Measurements from ENCODE around the gene TDRD3. TPM values are rescaled to one million over a fixed set of nuclear protein-coding genes. Genes with fewer than 3 reads are reported as not detected.

The TDRD3 gene
- total RNA-seq, 1 experiment from 2014 or later: 5.8 TPM

DNA sequence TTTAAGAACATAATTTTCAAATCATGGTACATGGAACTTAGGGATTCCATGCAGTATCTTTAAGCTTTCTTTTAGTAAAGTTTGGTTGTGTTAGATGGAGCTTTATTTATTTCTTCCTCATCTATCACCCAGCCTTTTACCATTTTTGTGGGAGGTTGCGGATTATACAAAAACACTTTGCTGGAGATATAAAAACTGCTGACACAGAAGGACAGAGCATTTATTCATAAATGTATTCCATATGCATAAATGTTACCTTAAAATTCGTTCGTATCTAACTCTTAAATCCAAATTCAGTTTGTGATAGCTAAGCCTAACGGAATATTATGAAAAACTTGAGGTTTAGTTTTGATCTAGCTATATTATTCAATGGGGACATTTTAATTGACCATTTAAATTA is 143.3 kb downstream of the TDRD3 start:
- ATAC-seq: no peak
- TF ChIP-seq EZH2 (IDR thresholded peaks at IDR 0.05; ENCODE audit: low read length, unreplicated experiment): no peak
- TF ChIP-seq, protein P1, sequence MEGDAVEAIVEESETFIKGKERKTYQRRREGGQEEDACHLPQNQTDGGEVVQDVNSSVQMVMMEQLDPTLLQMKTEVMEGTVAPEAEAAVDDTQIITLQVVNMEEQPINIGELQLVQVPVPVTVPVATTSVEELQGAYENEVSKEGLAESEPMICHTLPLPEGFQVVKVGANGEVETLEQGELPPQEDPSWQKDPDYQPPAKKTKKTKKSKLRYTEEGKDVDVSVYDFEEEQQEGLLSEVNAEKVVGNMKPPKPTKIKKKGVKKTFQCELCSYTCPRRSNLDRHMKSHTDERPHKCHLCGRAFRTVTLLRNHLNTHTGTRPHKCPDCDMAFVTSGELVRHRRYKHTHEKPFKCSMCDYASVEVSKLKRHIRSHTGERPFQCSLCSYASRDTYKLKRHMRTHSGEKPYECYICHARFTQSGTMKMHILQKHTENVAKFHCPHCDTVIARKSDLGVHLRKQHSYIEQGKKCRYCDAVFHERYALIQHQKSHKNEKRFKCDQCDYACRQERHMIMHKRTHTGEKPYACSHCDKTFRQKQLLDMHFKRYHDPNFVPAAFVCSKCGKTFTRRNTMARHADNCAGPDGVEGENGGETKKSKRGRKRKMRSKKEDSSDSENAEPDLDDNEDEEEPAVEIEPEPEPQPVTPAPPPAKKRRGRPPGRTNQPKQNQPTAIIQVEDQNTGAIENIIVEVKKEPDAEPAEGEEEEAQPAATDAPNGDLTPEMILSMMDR (conservative IDR thresholded peaks at IDR 0.05; ENCODE audit: low read depth, low read length): no peak
- TF ChIP-seq EZH2phosphoT487 (IDR thresholded peaks at IDR 0.05; ENCODE audit: borderline replicate concordance, low read length): no peak
- POLR2A ChIA-PET (ENCODE audit: unreplicated experiment): no interaction called here
- no peak for DNase-seq
- no peak overlapping the region for H3K27ac ChIP-seq (ENCODE audit: low read length)
- H4K20me1 ChIP-seq (ENCODE audit: low read length): no peaks in the 10 kb centered on the region
- no peaks in the 10 kb centered on the region for H3K27me3 ChIP-seq (ENCODE audit: low read length)
- no peaks in the 10 kb centered on the region for H3K9me2 ChIP-seq (replicated peaks; ENCODE audit: low read length)
- 0 out of 2 replicates have a peak, but pooled peaks cover 7% of the 10 kb centered on the region for H3K4me1 ChIP-seq (ENCODE audit: insufficient read depth, low read length)
- H2AFZ ChIP-seq (ENCODE audit: low read length): no peak overlapping the region
- no TSS peak for BruUV-seq (replicated peaks)
- H3K9me3 ChIP-seq (ENCODE audit: low read length): no peaks in the 10 kb centered on the region
- H3K79me2 ChIP-seq (ENCODE audit: low read length): no peaks in the 10 kb centered on the region
- H3K9ac ChIP-seq (ENCODE audit: low read length): no peak overlapping the region
- CTCF ChIA-PET: no interaction called here
- no peak overlapping the region for H3K4me2 ChIP-seq (ENCODE audit: low read length)
- H3K4me3 ChIP-seq (ENCODE audit: low read length): no peak overlapping the region
- no peaks in the 10 kb centered on the region for H3F3A ChIP-seq (ENCODE audit: low read length, unreplicated experiment)
- H3K36me3 ChIP-seq (ENCODE audit: low read depth, low read length): no peaks in the 10 kb centered on the region
- intact Hi-C loops (cut with micrococcal nuclease): no loop called here

DNA sequence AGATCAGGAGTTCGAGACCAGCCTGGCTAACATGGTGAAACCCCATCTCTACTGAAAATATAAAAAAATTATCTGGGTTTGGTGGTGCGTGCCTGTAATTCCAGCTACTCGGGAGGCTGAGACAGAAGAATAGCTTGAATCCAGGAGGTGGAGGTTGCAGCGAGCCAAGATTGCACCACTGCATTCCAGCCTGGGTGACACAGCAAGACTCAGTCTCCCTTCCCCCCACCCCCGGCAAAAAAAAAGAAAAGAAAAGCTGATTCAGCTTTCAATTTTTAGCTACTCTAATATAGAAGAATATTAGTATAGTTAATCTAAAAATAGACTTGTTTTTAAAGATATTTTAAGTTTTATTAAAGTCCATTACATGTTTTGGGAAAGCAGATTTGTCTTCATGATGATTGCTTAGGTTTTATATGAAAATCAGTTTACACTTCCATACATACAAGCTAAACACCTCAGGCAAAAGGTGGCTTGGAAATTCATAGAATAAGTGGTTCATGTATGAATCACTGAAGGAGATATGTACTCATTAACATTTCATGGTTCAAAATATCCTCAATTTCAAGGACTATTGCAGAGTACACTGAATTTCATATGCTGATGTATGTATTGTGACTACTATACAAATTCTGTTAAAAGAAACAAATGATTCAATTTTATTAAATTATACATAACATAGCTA is 165.2 kb downstream of the TDRD3 start:
- DNase-seq: peak; percentile 5
- no TSS peak for BruUV-seq (replicated peaks)
- POLR2A ChIA-PET (ENCODE audit: unreplicated experiment): no interaction called here

DNA sequence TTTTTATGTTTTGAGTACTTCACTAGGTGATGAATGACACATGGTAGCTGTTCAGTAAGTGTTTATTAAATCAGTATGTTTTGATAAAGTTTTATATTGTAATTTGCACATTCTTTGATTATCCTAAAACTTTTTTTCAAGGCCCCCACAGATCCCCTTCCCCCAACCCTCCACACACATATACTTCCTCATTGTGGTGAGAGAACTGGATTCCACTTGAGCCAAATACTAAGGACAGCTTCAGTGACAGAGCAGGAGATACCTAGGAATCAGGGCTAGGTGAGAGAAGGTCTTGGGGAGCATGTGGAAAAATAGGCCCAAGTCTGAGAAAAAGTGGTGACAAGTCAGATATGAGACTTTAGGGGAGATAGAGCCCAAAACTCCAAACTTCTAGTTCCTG is 174.6 kb downstream of the TDRD3 start:
- TF ChIP-seq EZH2 (IDR thresholded peaks at IDR 0.05; ENCODE audit: low read length, unreplicated experiment) (no peak), EZH2phosphoT487 (IDR thresholded peaks at IDR 0.05; ENCODE audit: borderline replicate concordance, low read length) (no peak)
- TF ChIP-seq, protein P1 (conservative IDR thresholded peaks at IDR 0.05; ENCODE audit: low read depth, low read length): no peak
- no TSS peak for BruUV-seq (replicated peaks)
- Histone ChIP-seq H3K4me1 (ENCODE audit: insufficient read depth, low read length) (peaks cover 13% of the 10 kb centered on the region), H3K9me2 (replicated peaks; ENCODE audit: low read length) (no peaks in the 10 kb centered on the region), H4K20me1 (ENCODE audit: low read length) (no peaks in the 10 kb centered on the region), H3K27ac (ENCODE audit: low read length) (no peak overlapping the region), H3K9ac (ENCODE audit: low read length) (no peak overlapping the region), H3K4me3 (ENCODE audit: low read length) (no peak overlapping the region), H3K36me3 (ENCODE audit: low read depth, low read length) (no peaks in the 10 kb centered on the region), H3K27me3 (ENCODE audit: low read length) (no peaks in the 10 kb centered on the region), H3F3A (ENCODE audit: low read length, unreplicated experiment) (no peaks in the 10 kb centered on the region), H3K79me2 (ENCODE audit: low read length) (no peaks in the 10 kb centered on the region), H3K9me3 (ENCODE audit: low read length) (no peaks in the 10 kb centered on the region), H2AFZ (ENCODE audit: low read length) (no peak overlapping the region), H3K4me2 (ENCODE audit: low read length) (no peak overlapping the region)
- POLR2A ChIA-PET (ENCODE audit: unreplicated experiment): no interaction called here
- ATAC-seq (no peak), DNase-seq (no peak)
- intact Hi-C loops (cut with micrococcal nuclease): no loop called here
- CTCF ChIA-PET: no interaction called here

More for the DNA sequence above, 165.2 kb downstream of the TDRD3 start:
- Histone ChIP-seq H3K9ac (ENCODE audit: low read length) (no peak overlapping the region), H3K9me2 (replicated peaks; ENCODE audit: low read length) (no peaks in the 10 kb centered on the region), H3K27ac (ENCODE audit: low read length) (no peak overlapping the region), H3K9me3 (ENCODE audit: low read length) (no peaks in the 10 kb centered on the region), H3K4me3 (ENCODE audit: low read length) (no peak overlapping the region), H3F3A (ENCODE audit: low read length, unreplicated experiment) (no peaks in the 10 kb centered on the region), H4K20me1 (ENCODE audit: low read length) (no peaks in the 10 kb centered on the region), H3K27me3 (ENCODE audit: low read length) (no peaks in the 10 kb centered on the region), H3K4me1 (ENCODE audit: insufficient read depth, low read length) (no peaks in the 10 kb centered on the region), H3K4me2 (ENCODE audit: low read length) (no peak overlapping the region), H3K79me2 (ENCODE audit: low read length) (no peaks in the 10 kb centered on the region), H3K36me3 (ENCODE audit: low read depth, low read length) (no peaks in the 10 kb centered on the region), H2AFZ (ENCODE audit: low read length) (no peak overlapping the region)
- ATAC-seq: no peak
- intact Hi-C loops (cut with micrococcal nuclease): no loop called here
- CTCF ChIA-PET: no interaction called here
- no peak for TF ChIP-seq EZH2 (IDR thresholded peaks at IDR 0.05; ENCODE audit: low read length, unreplicated experiment)
- no peak for TF ChIP-seq EZH2phosphoT487 (IDR thresholded peaks at IDR 0.05; ENCODE audit: borderline replicate concordance, low read length)
- TF ChIP-seq, protein P1 (conservative IDR thresholded peaks at IDR 0.05; ENCODE audit: low read depth, low read length): no peak
